ENCODE results near the gene MYO10.
A peak's percentile ranks its signal among the peaks of the same experiment; 100 is the strongest.

The MYO10 gene

GRCh38 chr5:16737620-16738364, 198.3 kb downstream of the MYO10 start:
- no peak overlapping the region for H3K27ac ChIP-seq
- TF ChIP-seq CTCF (conservative IDR thresholded peaks at IDR 0.05) (no peak), ZFX (IDR thresholded peaks at IDR 0.05) (no peak)

GRCh38 chr5:16737209-16737608, 198.9 kb downstream of the MYO10 start:
- H3K27ac ChIP-seq = no peak overlapping the region
- no peak for TF ChIP-seq CTCF (conservative IDR thresholded peaks at IDR 0.05)
- no peak for TF ChIP-seq ZFX (IDR thresholded peaks at IDR 0.05)

- TF ChIP-seq ZFX (IDR thresholded peaks at IDR 0.05) = no peak
- TF ChIP-seq CTCF (conservative IDR thresholded peaks at IDR 0.05) = no peak
Measured at GRCh38 chr5:16736158-16736995, 199.7 kb downstream of the MYO10 start.

GRCh38 chr5:16735101-16736060, 200.7 kb downstream of the MYO10 start:
- no peak for TF ChIP-seq CTCF (conservative IDR thresholded peaks at IDR 0.05)
- no peak for TF ChIP-seq ZFX (IDR thresholded peaks at IDR 0.05)
- H3K27ac ChIP-seq = peak overlapping the region; percentile 65

More at GRCh38 chr5:16736158-16736995, 199.7 kb downstream of the MYO10 start:
- H3K27ac ChIP-seq = peak overlapping the region; percentile 65

GRCh38 chr5:16733331-16734006, 202.6 kb downstream of the MYO10 start:
- H3K27ac ChIP-seq = no peak overlapping the region
- TF ChIP-seq ZFX (IDR thresholded peaks at IDR 0.05) (no peak), CTCF (conservative IDR thresholded peaks at IDR 0.05) (no peak)

GRCh38 chr5:16732356-16732755, 203.7 kb downstream of the MYO10 start:
- no peak overlapping the region for H3K27ac ChIP-seq
- no peak for TF ChIP-seq CTCF (conservative IDR thresholded peaks at IDR 0.05)
- TF ChIP-seq ZFX (IDR thresholded peaks at IDR 0.05) = no peak

All from C4-2B (cell line).